ENCODE data around the gene NFIC.
A peak's percentile ranks its signal among the peaks of the same experiment; 100 is the strongest.
"Not testable (repeated sequence)": the region's sequence is repeated elsewhere in the genome, so short reads cannot be mapped to it uniquely, and the experiment has no call there.

NFIC gene

DNA sequence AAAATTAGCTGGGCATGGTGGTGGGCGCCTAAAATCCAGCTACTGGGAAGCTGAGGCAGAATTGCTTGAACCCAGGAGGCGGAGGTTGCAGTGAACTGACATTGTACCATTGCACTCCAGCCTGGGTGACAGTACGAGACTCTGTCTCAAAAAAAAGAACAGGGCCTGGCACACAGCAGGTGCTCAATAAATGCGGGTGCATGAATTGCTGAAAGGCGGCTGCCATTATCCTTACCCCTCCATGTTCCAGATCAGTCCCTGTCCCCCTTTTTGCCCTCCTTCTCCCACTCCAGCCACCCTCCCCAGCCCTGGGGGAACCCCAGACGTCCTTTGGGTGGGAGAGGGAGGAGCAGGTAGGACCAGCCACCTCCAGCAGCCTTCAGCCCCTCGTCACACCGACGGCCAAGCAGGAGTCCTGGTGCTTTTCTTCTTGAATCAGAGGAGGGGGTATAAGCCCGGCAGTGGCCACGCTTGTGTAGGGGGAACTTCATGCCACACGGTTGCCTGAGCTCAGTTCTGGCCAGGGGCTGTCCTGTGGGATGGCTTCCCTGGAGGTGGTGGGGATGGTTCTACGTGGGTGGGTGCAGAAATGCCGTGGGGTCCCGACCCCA is 20.4 kb upstream of the NFIC start:
- H3K36me3 Mint-ChIP-seq (ENCODE audit: low read depth) = no peaks in the 10 kb centered on the region
- H3K4me3 Mint-ChIP-seq = no peak overlapping the region
- H3K9me3 Mint-ChIP-seq = no peaks in the 10 kb centered on the region
- H3K27me3 Mint-ChIP-seq = no peaks in the 10 kb centered on the region
- peaks cover 4% of the 10 kb centered on the region for H3K4me1 Mint-ChIP-seq (ENCODE audit: low read depth)
- H3K27ac Mint-ChIP-seq = no peak overlapping the region

DNA sequence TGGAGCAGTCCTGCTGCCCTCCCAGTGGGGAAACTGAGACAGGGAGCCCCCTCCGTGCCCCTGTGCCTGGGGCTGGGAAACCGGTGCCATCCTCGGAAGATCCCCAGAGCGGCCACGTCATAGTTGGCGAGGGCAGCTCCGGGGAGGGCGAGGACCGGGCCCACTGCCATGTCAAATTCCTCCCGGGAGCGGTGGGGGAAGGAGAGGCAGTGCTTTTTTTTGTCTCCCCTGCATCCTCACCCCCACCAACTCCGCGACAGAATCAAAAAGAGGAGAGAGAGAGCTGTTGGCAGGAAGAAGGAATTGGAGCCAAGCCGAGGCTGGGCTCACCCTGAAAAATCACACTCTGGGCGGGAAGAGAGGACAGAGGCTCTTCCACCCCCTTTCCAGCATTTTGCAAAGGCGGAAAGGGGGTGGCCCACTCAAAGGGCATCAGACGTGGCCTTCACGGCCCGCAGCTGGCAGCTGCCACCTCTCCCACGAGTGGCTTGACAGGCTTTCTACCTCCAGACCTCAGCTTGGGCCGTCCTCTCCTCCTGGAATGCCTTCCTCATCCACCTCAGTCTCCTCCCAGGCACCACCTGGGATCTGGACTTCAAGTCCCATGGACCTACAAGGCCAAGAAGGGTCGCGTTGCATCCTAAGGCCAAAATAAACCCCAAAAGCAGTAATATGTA is 19.6 kb upstream of the NFIC start:
- Mint-ChIP-seq H3K9me3 (no peaks in the 10 kb centered on the region), H3K4me3 (no peak overlapping the region), H3K27me3 (no peaks in the 10 kb centered on the region), H3K27ac (no peak overlapping the region), H3K4me1 (ENCODE audit: low read depth) (peaks cover 4% of the 10 kb centered on the region), H3K36me3 (ENCODE audit: low read depth) (no peaks in the 10 kb centered on the region)

DNA sequence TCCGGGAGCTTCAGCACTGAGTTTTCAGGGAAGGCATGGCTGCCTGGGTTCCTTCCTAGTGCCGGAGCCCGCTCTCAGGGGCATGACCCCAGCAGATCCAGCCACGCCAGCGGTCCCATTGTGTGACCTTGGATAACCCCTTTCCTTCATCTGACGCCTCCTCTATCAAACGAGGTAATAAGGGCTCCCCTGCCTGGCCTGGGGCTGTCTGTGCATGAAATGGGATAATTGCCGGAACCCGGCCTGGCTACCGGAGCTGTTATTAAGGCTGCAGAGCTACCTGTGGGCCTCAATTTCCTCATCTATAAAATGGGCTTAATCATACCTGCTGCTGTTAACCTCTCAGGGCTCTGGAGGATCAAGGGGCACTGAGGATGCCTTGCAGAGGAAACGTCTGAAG is 18.3 kb upstream of the NFIC start:
- Mint-ChIP-seq H3K9me3 (no peaks in the 10 kb centered on the region), H3K27ac (no peak overlapping the region), H3K36me3 (ENCODE audit: low read depth) (no peaks in the 10 kb centered on the region), H3K27me3 (no peaks in the 10 kb centered on the region), H3K4me1 (ENCODE audit: low read depth) (peaks cover 4% of the 10 kb centered on the region), H3K4me3 (no peak overlapping the region)

DNA sequence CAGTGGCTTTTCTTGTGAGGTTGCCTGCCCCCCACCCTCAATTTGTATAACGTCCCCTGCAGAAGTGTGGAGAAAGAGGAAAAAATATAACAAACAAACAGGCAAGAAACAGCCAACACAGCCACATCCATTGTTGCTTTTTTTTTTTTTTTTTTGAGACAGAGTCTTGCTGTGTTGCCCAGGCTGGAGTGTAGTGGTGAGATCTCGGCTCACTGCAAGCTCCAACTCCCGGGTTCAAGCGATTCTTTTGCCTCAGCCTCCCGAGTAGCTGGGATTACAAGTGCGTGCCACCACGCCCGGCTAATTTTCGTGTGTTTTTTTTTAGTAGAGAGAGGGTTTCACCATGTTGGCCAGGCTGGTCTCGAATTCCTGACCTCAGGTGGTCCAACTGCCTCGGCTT is 17.9 kb upstream of the NFIC start:
- not testable (repeated sequence) for H3K27ac Mint-ChIP-seq; H3K9me3 Mint-ChIP-seq; H3K36me3 Mint-ChIP-seq (ENCODE audit: low read depth); H3K4me3 Mint-ChIP-seq; H3K27me3 Mint-ChIP-seq; H3K4me1 Mint-ChIP-seq (ENCODE audit: low read depth)

DNA sequence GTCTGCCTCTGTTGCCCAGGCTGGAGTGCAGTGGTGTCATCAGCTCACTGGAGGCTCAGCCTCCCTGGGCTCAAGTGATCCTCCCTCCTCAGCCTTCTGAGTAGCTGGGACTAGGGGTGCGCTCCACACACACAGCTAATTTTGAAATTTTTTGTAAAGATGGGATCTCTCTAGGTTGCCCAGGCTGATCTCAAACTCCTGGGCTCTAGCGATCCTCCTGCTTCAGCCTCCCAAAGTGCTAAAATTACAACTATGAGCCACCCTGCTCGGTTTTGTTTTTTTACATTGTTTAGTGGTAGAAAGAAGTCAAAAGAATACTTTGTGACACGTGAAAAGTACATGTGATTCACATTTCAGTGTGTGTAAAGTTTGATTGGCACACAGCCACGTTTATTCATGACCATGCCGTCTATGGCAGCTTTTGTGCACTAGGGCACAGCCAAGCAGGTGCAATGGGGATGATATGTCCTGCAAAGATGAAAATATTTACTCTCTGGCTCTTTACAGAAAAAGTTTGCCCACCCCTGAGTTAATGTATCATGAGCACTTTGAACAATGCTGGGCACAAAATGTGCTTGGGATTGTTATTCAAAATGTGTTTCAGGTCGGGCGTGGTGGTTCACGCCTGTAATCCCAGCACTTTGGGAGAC is 16.2 kb upstream of the NFIC start:
- Mint-ChIP-seq H3K9me3 (no peaks in the 10 kb centered on the region), H3K36me3 (ENCODE audit: low read depth) (no peaks in the 10 kb centered on the region), H3K4me1 (ENCODE audit: low read depth) (no peaks in the 10 kb centered on the region), H3K4me3 (no peak overlapping the region), H3K27me3 (no peaks in the 10 kb centered on the region), H3K27ac (no peak overlapping the region)

DNA sequence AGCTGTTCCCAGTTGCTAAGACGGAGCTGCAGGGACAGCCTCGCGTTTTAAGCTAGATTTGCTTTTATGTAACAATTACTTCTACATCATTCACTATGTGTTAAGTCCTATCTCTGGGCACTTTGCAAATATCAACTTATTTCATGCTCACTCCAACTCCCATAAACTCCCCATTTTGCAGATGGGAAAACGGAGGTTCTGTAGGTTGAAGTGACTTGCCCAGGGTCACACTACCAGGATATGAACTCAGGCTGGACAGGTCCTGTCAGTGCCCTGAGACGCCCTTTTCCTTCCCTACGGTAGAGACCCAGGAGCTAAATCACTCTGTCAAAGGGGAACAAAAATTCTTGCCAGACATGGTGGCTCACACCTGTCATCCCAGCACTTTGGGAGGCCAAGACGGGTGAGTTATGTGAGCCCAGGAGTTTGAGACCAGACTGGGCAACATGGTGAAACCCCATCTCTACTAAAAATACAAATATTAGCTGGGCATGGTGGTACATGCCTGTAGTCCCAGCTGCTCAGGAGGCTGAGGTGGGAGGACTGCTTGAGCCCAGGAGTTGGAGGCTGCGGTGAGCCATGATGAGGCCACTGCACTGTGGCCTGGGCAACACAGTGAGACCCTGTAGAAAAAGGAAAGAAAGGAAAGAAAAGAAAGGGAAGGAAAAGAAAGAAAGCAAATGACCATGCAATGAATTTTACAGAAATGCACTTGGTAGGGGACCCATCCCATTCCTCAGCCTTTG is 14.5 kb upstream of the NFIC start:
- no peaks in the 10 kb centered on the region for H3K9me3 Mint-ChIP-seq
- no peaks in the 10 kb centered on the region for H3K36me3 Mint-ChIP-seq (ENCODE audit: low read depth)
- H3K27ac Mint-ChIP-seq = no peak overlapping the region
- no peak overlapping the region for H3K4me3 Mint-ChIP-seq
- no peaks in the 10 kb centered on the region for H3K27me3 Mint-ChIP-seq
- peaks cover under 1% of the 10 kb centered on the region for H3K4me1 Mint-ChIP-seq (ENCODE audit: low read depth)

DNA sequence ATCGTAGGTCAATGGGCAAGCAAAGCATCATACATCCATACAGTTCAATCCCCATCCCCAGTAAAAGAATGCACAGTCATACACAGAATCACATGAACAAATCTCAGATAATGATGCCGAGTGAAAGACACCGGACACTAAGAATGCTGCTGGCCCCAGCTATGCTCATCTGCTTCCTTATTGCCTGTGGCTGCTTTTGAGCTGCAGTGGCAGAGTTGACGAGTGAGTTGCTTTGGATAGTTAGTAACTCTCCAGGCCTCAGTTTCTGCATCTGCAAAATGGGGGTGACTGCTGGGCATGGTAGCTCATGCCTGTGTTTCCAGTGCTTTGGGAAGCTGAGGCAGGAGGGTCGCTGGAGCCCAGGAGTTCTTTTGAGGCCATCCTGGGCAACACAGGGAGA is 12.9 kb upstream of the NFIC start:
- Mint-ChIP-seq H3K9me3 (no peaks in the 10 kb centered on the region), H3K27ac (no peak overlapping the region), H3K27me3 (no peaks in the 10 kb centered on the region), H3K4me1 (ENCODE audit: low read depth) (peaks cover 14% of the 10 kb centered on the region), H3K4me3 (no peak overlapping the region), H3K36me3 (ENCODE audit: low read depth) (no peaks in the 10 kb centered on the region)

DNA sequence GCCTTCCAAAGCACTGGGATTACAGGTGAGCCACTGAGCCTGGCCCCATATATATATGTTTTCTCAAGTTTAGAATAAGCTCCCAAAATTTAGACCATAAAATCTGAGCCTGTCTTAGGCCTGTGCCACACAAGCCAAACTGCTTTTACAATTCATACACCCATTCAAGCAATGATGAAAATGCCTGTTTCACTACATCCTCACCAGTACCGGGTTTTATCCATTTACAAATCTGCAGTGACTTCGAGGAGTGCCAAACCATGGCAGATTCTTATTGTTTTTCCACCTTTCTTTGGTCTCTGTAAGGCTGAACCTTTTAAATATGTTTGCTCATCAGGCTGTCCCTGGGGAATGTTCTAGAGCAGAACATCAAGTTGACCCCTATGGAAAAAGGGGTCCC is 9.6 kb upstream of the NFIC start:
- Mint-ChIP-seq H3K27ac (no peak overlapping the region), H3K4me1 (ENCODE audit: low read depth) (peaks cover 26% of the 10 kb centered on the region), H3K36me3 (ENCODE audit: low read depth) (no peaks in the 10 kb centered on the region)

DNA sequence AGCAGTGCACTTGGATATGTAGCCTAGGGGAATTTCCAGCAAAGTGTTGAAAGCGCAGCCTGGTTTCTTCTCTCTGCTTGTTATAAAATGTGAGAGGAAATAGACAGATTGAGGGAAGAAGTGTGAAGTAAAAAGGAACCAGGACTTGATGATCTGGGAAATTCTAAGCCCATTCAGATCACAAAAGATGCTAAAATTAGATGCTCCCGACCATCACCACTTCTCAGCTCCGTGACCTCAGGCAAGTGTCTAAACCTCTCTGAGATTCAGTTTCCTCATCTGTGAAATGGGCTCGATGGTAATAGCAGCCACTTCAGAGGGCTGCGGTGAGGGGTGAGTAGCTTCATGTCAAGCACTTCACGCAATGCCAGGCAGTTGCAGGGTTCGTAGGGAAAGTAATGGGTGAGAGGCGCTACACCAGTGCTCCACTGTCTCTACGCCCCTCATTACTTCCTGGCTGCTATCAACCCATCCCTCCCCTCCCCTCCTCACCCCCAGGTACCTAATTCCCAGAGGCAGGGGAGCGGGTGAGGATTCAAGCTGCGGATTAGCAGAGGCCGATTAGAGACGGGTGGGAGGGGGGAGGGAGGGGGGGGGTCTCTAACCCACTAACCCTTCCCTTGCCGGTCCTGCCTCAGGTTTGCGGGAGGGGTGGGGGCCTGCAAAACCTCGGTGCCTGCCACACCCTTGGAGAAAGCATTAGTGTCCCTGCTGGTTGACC is 9.0 kb upstream of the NFIC start:
- Mint-ChIP-seq H3K9me3 (no peaks in the 10 kb centered on the region), H3K4me3 (peak overlapping the region; percentile 72), H3K4me1 (ENCODE audit: low read depth) (peaks cover 32% of the 10 kb centered on the region), H3K27me3 (no peaks in the 10 kb centered on the region), H3K27ac (peak overlapping the region; percentile 56), H3K36me3 (ENCODE audit: low read depth) (no peaks in the 10 kb centered on the region)

More for the DNA sequence above, 9.6 kb upstream of the NFIC start:
- Mint-ChIP-seq H3K27me3 (no peaks in the 10 kb centered on the region), H3K9me3 (no peaks in the 10 kb centered on the region), H3K4me3 (no peak overlapping the region)

DNA sequence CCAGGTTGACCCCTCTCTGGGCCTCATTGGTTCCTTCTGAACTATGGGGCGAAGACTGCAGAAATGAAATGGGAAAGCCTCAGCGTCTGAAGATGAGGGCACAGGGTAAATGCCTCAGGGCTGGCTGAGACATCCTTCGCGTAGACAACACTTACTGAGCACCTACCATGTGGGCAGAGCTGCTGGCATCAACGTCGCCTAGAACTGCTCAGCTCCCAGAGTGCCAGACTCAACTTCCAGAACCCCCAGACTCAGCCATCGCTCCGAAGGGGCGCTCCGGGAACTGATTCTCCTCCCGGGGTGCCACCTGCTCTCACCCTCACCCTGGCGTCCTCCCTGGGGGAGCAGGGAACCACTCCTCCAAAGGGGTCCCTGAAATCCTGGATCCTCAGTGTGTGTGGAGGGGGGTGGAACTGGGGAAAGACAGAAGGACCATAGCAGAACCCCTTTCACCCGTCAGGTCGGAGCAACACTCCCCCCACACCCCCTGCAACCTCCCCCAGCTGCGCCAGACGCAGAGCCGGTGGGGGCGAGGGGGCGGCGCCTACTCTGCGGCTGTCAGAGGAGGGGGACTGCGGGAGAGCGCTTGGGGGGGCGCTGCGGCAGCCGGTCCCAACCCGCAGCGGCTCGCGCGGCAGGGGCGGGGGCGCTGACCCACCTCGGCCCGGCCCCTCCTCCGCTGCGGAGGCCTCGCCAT is 8.2 kb upstream of the NFIC start:
- Mint-ChIP-seq H3K27me3 (no peaks in the 10 kb centered on the region), H3K36me3 (ENCODE audit: low read depth) (no peaks in the 10 kb centered on the region), H3K4me1 (ENCODE audit: low read depth) (peaks cover 33% of the 10 kb centered on the region), H3K9me3 (no peaks in the 10 kb centered on the region), H3K4me3 (peak overlapping the region; percentile 72), H3K27ac (peak overlapping the region; percentile 54)

DNA sequence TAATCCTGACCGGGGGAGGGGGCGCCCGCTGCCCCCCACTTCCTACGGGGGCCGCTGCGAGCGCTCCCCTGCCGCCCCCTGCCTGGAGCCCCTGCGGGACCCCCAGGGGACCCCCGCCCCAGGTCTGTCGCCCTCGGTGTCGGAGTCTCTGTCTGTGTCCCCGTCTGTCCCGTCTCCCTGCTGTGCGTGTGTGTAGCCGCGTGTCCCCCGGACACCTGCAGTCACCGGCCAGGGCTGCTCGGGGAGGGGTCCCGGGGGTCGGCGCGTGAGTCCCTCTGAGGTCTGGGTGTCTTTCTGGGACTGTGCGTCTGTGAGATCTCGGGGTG is 7.7 kb upstream of the NFIC start:
- H3K4me3 Mint-ChIP-seq = peak overlapping the region; percentile 80
- no peaks in the 10 kb centered on the region for H3K36me3 Mint-ChIP-seq (ENCODE audit: low read depth)
- H3K27ac Mint-ChIP-seq = peak overlapping the region; percentile 63
- H3K27me3 Mint-ChIP-seq = no peaks in the 10 kb centered on the region
- peaks cover 33% of the 10 kb centered on the region for H3K4me1 Mint-ChIP-seq (ENCODE audit: low read depth)
- H3K9me3 Mint-ChIP-seq = no peaks in the 10 kb centered on the region

DNA sequence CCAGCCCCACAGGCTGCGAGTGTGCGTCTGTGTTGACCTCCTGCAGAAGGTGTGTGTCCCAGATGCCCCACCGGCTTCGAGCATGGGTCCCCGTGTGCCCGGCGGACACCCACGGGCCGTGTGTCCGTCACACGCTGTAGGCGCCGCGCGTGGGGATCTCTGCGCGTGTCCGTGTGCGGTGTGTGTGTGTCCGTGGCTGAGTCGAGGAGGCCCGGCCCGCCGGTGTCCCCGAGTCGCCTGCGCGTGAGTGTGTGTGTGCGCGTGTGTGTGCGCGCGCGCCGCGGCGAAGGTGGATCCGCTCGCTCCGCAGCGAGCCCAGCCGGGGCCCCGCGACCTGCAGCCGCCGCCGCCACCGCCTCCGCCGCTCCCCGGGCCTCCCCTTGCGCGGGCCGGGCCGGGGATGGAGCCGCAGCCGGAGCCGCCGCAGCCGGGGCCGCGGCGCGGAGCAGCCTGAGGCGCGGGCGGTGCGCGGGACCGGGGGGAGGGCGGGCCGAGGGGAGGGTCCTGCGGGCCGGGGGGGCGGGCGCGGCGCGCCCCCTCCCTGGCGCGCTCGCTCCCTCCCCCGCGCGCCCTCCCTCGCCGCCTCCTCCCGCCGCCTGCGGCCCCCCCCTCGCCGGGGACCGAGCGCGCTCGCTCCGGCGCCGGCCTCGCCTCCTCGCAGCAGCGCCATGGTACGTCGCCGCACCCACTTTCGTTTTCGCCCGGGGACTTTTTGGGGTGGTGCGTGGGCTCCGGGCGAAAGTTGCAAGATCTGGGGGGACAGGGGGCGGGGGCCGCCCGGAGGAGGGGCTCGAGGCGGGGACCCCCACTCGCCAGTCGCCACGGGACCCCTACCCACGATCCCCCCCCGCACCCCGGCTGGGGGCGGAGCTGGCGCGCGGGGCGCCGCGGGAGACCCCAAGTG is 7.1 kb upstream of the NFIC start:
- H3K36me3 Mint-ChIP-seq (ENCODE audit: low read depth) = no peaks in the 10 kb centered on the region
- H3K9me3 Mint-ChIP-seq = no peaks in the 10 kb centered on the region
- peak overlapping the region; percentile 80 for H3K4me3 Mint-ChIP-seq
- peaks cover 33% of the 10 kb centered on the region for H3K4me1 Mint-ChIP-seq (ENCODE audit: low read depth)
- H3K27me3 Mint-ChIP-seq = no peaks in the 10 kb centered on the region
- peak overlapping the region; percentile 63 for H3K27ac Mint-ChIP-seq

DNA sequence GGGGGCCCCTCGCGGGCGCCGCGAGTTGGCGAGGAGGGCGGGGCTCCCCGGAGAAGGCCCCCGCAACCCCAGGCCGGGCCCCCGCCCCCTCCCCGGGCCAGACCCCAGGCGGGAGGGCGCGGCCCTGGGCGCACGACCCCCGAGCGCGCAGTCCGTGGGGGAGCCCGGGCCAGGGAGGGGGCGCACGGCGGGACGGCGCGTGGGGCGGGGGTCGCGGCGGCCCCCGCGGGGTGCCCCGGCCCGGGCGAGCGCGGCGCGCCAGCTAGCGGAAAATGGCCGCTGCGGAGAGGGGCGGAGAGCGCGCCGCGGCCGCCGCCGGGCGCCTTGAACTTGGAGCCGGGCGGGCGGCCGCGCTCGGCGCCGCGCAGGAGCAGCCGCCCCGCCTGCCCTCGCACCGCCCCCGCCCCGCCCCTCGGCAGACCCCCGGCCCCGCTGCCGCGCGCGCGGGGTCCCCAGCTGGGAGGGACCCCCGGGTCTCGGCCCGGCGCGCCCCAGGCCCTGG is 6.4 kb upstream of the NFIC start:
- no peak overlapping the region for H3K4me3 Mint-ChIP-seq
- H3K27me3 Mint-ChIP-seq = no peaks in the 10 kb centered on the region
- no peaks in the 10 kb centered on the region for H3K9me3 Mint-ChIP-seq
- no peaks in the 10 kb centered on the region for H3K36me3 Mint-ChIP-seq (ENCODE audit: low read depth)
- peaks cover 33% of the 10 kb centered on the region for H3K4me1 Mint-ChIP-seq (ENCODE audit: low read depth)
- H3K27ac Mint-ChIP-seq = no peak overlapping the region
